Omental fat pad (tissue), 4 donors: ENCODE measurements around the gene BTNL8. TPM values are rescaled to one million over a fixed set of nuclear protein-coding genes. Genes with fewer than 3 reads are reported as not detected.

Experiments
- ATAC-seq: fragments of 150-250 bp; one replicate; pipeline ENCODE4 v1.9.1; 2016; ENCODE audit warnings: mild to moderate bottlenecking, moderate library complexity; ENCODE audit not compliant: low FRiP score
- DNase-seq: peaks from one replicate; pipeline ENCODE4 v3.0.0-alpha.2; 2019; ENCODE audit warnings: low spot score
- CTCF ChIP-seq, 3 donors: fragments of 450-650 bp; IDR thresholded peaks; one replicate each; pipeline ENCODE4 v1.5.1; 2016 to 2017; ENCODE audit warnings: antibody characterized with exemption in 3 of 3, mild to moderate bottlenecking in 3 of 3, moderate library complexity in 2 of 3
- total RNA-seq, 4 donors: library from RNA; depleted of rRNA; stranded (reverse); fragments of >200 nt; gene quantifications; one replicate each; pipeline ENCODE4 v1.1.0, GENCODE V29; 2016

Gene BTNL8
- total RNA-seq, 4 donors from 2014 or later = 1.3 to 8.8 (median 3.0) TPM

GRCh38 chr5:180868960-180869359 lies 30.0 kb upstream of the BTNL8 start:
- ATAC-seq (peak; percentile 66), DNase-seq (peak; percentile 91)
- peak in 1 of 3 donors; percentile 21 for TF ChIP-seq CTCF (IDR thresholded peaks at IDR 0.05)

GRCh38 chr5:180869587-180869986 lies 29.4 kb upstream of the BTNL8 start:
- ATAC-seq (peak; percentile 75), DNase-seq (no peak)
- TF ChIP-seq CTCF (IDR thresholded peaks at IDR 0.05) = no peak

- TF ChIP-seq CTCF (IDR thresholded peaks at IDR 0.05) = no peak
- no peak for ATAC-seq
- no peak for DNase-seq
Observed at GRCh38 chr5:180870276-180871068, 28.5 kb upstream of the BTNL8 start.

GRCh38 chr5:180872419-180872818 lies 26.5 kb upstream of the BTNL8 start:
- ATAC-seq (no peak), DNase-seq (no peak)
- no peak for TF ChIP-seq CTCF (IDR thresholded peaks at IDR 0.05)

GRCh38 chr5:180873615-180874520 lies 25.1 kb upstream of the BTNL8 start:
- TF ChIP-seq CTCF (IDR thresholded peaks at IDR 0.05) = no peak
- DNase-seq = no peak

GRCh38 chr5:180874804-180875582 lies 24.0 kb upstream of the BTNL8 start:
- no peak for DNase-seq
- TF ChIP-seq CTCF (IDR thresholded peaks at IDR 0.05) = no peak
- ATAC-seq = no peak

More at GRCh38 chr5:180873615-180874520, 25.1 kb upstream of the BTNL8 start:
- ATAC-seq = no peak
